Suprapubic skin (tissue), 4 donors: ENCODE measurements around the gene BAG5. TPM values are rescaled to one million over a fixed set of nuclear protein-coding genes. Genes with fewer than 3 reads are reported as not detected.

Source experiments
- DNase-seq, 2 donors: peaks; one replicate each; pipeline ENCODE4 v3.0.0-alpha.2; 2019; ENCODE audit warnings: low spot score in 2 of 2
- H3K27ac ChIP-seq: fragments of 200-600 bp; sonication (generic); one replicate; pipeline ENCODE4 v1.5.1; 2019
- H3K27me3 ChIP-seq: fragments of 200-600 bp; sonication (generic); one replicate; pipeline ENCODE4 v1.5.1; 2019
- H3K36me3 ChIP-seq: fragments of 200-600 bp; sonication (generic); one replicate; pipeline ENCODE4 v1.5.1; 2019
- H3K4me1 ChIP-seq: fragments of 200-600 bp; sonication (generic); one replicate; pipeline ENCODE4 v1.5.1; 2019
- H3K4me3 ChIP-seq: fragments of 200-600 bp; sonication (generic); one replicate; pipeline ENCODE4 v1.5.1; 2019; ENCODE audit warnings: mild to moderate bottlenecking
- H3K9me3 ChIP-seq: fragments of 200-600 bp; sonication (generic); one replicate; pipeline ENCODE4 v1.5.1; 2019
- CTCF ChIP-seq, 2 donors: fragments of 200-600 bp in 1 of 2; fragments of 450-650 bp in 1 of 2; sonication (generic) in 1 of 2; IDR thresholded peaks; one replicate each; pipeline ENCODE4 v1.5.1; 2016 to 2019; ENCODE audit warnings: antibody characterized with exemption in 2 of 2, mild to moderate bottlenecking in 1 of 2, moderate library complexity in 1 of 2
- EP300 ChIP-seq: sonication (generic); formaldehyde crosslinking; IDR thresholded peaks from one replicate; pipeline ENCODE4 v1.6.1; 2017; ENCODE audit warnings: antibody characterized with exemption
- POLR2A ChIP-seq, 2 donors: fragments of 450-650 bp; IDR thresholded peaks; one replicate each; pipeline ENCODE4 v1.6.1; 2017; ENCODE audit warnings: antibody characterized with exemption in 2 of 2, mild to moderate bottlenecking in 2 of 2, moderate library complexity in 2 of 2
- POLR2AphosphoS5 ChIP-seq, 3 donors: sonication (generic); formaldehyde crosslinking; IDR thresholded peaks; one replicate each; pipeline ENCODE4 v1.6.1; 2017; ENCODE audit warnings: antibody characterized with exemption in 3 of 3
- WGBS: methylation state at CpG from one replicate; pipeline ENCODE4 v1.1.5; 2018; 5-methylcytosine and 5-hydroxymethylcytosine counted together
- total RNA-seq, 4 donors: library from RNA; depleted of rRNA; stranded (reverse); fragments of >200 nt; gene quantifications; one replicate each; pipeline ENCODE4 v1.1.0, GENCODE V29; 2016

Gene BAG5
- total RNA-seq, 4 donors from 2014 or later, result 30.2 to 55.1 (median 39.9) TPM

DNA sequence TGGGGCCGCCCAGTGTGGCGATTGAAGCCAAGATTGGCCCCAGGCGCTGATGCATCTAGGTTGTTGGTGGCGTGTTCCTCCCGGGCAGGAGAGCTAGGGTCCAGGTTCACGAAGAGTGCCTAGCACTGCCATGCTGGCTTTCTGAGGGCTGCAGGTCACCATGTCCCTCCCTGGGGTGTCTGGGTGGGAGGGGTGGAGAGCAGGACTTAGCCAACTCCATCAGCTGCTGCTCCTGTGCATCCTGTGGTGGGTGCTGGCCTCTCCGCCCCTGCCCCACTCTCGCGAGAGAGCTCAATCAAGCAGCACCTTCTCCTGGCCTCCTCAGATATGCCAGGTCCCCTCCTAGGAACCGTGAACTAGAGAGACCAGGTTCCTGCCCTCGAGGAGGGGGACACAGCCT is 31.6 kb downstream of the BAG5 start:
- peaks cover 41% of the 10 kb centered on the region for H3K36me3 ChIP-seq
- DNase-seq, result no peak
- H3K4me1 ChIP-seq, result peaks cover 49% of the 10 kb centered on the region
- WGBS, result 85% methylated on average over 4 of the region's 11 CpGs
- no peaks in the 10 kb centered on the region for H3K9me3 ChIP-seq
- TF ChIP-seq EP300, result no peak
- TF ChIP-seq POLR2AphosphoS5 (IDR thresholded peaks at IDR 0.05), result no peak
- no peak for TF ChIP-seq CTCF (IDR thresholded peaks at IDR 0.05)
- no peak for TF ChIP-seq POLR2A (IDR thresholded peaks at IDR 0.05)
- H3K4me3 ChIP-seq, result no peak overlapping the region
- H3K27ac ChIP-seq, result no peak overlapping the region
- H3K27me3 ChIP-seq, result no peaks in the 10 kb centered on the region

- H3K27ac ChIP-seq, result no peak overlapping the region
- H3K36me3 ChIP-seq, result peaks cover 37% of the 10 kb centered on the region
- WGBS, result 68% methylated on average over 5 of the region's 7 CpGs
- peak overlapping the region; percentile 75 for H3K4me3 ChIP-seq
- TF ChIP-seq POLR2AphosphoS5 (IDR thresholded peaks at IDR 0.05), result no peak
- TF ChIP-seq CTCF (IDR thresholded peaks at IDR 0.05), result no peak
- TF ChIP-seq POLR2A (IDR thresholded peaks at IDR 0.05), result no peak
- no peak for TF ChIP-seq EP300
- no peaks in the 10 kb centered on the region for H3K27me3 ChIP-seq
- no peaks in the 10 kb centered on the region for H3K9me3 ChIP-seq
- peaks cover 49% of the 10 kb centered on the region for H3K4me1 ChIP-seq
- DNase-seq, result no peak
Measured at GRCh38 chr14:103530390-103530789, 32.1 kb downstream of the BAG5 start.

GRCh38 chr14:103529383-103530365 is 32.8 kb downstream of the BAG5 start:
- H3K9me3 ChIP-seq, result no peaks in the 10 kb centered on the region
- 49% methylated on average over 24 of the region's 42 CpGs for WGBS
- H3K4me1 ChIP-seq, result peaks cover 49% of the 10 kb centered on the region
- H3K36me3 ChIP-seq, result peaks cover 30% of the 10 kb centered on the region
- no peaks in the 10 kb centered on the region for H3K27me3 ChIP-seq
- H3K4me3 ChIP-seq, result peak overlapping the region; percentile 75
- TF ChIP-seq EP300, result no peak
- peak overlapping the region; percentile 92 for H3K27ac ChIP-seq
- peak in 1 of 2 donors; percentile 77 for DNase-seq

DNA sequence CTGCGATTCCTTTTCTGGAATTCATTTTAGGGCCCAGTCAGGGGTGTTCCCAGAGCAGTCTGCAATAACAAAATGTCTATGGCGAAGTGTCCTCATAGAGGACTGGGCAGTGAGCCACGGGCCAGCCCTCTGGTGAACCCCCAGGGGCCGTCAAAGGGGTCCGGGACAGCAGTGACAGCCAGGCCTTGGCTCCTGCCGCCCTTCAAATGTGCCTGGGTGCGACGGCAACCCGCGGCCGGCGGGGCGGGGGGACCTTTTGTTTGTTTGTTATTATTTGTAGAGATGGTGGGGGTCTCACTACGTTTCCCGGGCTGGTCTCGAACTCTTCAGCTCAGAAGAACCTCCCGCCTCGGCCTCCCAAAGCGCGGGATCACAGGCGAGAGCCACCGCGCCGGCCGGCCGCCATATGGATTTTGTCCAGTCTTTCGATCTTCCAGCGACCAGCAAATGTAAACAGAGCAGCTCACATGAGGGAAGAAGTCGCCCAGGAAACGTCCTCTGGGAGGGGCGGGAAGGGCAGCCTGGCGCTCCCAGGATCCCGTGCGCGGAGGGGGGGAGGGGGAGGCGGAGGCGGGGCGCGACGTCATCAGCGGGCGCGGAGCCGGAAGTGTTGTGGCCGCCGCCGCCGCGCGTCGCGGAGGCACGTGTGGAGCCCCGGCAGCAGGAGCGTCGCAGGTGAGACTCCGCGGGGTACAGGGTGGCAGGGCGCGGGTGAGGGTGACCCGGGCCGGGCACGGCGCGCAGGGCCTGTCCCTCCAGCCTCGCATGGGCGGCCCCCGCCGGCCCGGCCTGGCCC is 33.7 kb downstream of the BAG5 start, which contains the start of gene TRMT61A:
Gene TRMT61A (plus strand): TSS at position 610 of the 796 bp plus-strand sequence. CDS start 783 bp downstream, outside the sequence.
- H3K36me3 ChIP-seq, result peaks cover 21% of the 10 kb centered on the region
- no peaks in the 10 kb centered on the region for H3K27me3 ChIP-seq
- H3K4me3 ChIP-seq, result peak within 1 kb of the TSS; percentile 75
- H3K27ac ChIP-seq, result peak within 1 kb of the TSS; percentile 92
- TF ChIP-seq POLR2AphosphoS5 (IDR thresholded peaks at IDR 0.05), result no peak
- TF ChIP-seq EP300, result peak; percentile 40
- peak; percentile 93 to 94 for DNase-seq
- peaks cover 49% of the 10 kb centered on the region for H3K4me1 ChIP-seq
- WGBS, result 11% methylated on average over 4 of the region's 70 CpGs
- no peaks in the 10 kb centered on the region for H3K9me3 ChIP-seq

- peak overlapping the region; percentile 75 for H3K4me3 ChIP-seq
- no peaks in the 10 kb centered on the region for H3K27me3 ChIP-seq
- no peaks in the 10 kb centered on the region for H3K9me3 ChIP-seq
- WGBS, result 36% methylated on average over 6 of the region's 10 CpGs
- TF ChIP-seq EP300 (no peak), CTCF (IDR thresholded peaks at IDR 0.05) (no peak), POLR2AphosphoS5 (IDR thresholded peaks at IDR 0.05) (no peak), POLR2A (IDR thresholded peaks at IDR 0.05) (no peak)
- DNase-seq, result peak in 1 of 2 donors; percentile 66
- peaks cover 15% of the 10 kb centered on the region for H3K36me3 ChIP-seq
- peak overlapping the region; percentile 92 for H3K27ac ChIP-seq
- peaks cover 53% of the 10 kb centered on the region for H3K4me1 ChIP-seq
Measured at GRCh38 chr14:103528146-103528586, 34.3 kb downstream of the BAG5 start.
